ENCODE results near the gene PTCH1. TPM values are rescaled to one million over a fixed set of nuclear protein-coding genes. Genes with fewer than 3 reads are reported as not detected.

The PTCH1 gene
- total RNA-seq, 1 experiment from 2014 or later = 6.6 TPM

DNA sequence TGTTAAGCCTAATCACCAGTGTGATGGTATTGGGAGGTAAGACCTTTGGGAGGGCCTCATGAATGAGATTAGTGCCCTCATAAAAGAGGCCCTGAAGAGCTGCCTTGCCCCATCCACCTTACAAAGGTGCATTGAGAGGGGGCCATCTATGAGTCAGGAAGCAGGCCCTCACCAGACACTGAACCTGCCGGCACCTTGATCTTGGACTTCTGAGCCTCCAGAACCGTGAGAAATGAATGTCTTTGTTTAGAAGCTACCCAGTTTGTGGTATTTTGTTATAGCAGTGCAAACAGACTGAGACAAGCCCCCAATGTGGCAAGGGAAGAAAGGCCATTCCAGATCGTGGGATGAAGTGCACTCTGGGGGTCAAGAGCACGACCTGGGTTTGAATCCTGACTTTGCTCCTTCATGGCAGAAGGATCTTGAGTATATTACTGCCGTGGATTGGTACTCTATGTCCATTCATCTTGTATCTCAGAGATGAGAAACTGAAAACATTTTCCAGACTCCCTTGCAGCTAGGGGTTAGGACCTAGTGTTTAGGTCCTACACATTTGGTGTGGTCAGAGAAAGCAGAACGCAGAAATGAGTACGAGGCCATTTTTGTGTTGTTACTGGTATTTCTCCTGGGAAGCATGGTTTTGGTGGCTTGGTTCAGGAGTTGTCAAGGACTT lies 86.7 kb downstream of the PTCH1 start:
- Histone ChIP-seq H3K4me1 (ENCODE audit: control insufficient read depth, insufficient read depth, low read length) (no peaks in the 10 kb centered on the region), H3K27ac (ENCODE audit: low read length) (no peak overlapping the region), H3K4me3 (ENCODE audit: low read depth in 2 of 2, low read length in 2 of 2) (no peak overlapping the region), H3K9me3 (ENCODE audit: control insufficient read depth, insufficient read depth, low read depth, low read length) (no peaks in the 10 kb centered on the region; the same call in 1 of the 2 replicates), H3K27me3 (ENCODE audit: control insufficient read depth, insufficient read depth, low read length) (no peaks in the 10 kb centered on the region), H3K36me3 (ENCODE audit: control insufficient read depth, insufficient read depth, low read length) (peaks cover 2% of the 10 kb centered on the region; the same call in 1 of the 2 replicates)
- ChIA-PET POLR2A (no interaction called here), CTCF (no interaction called here)
- TF ChIP-seq, protein P1, sequence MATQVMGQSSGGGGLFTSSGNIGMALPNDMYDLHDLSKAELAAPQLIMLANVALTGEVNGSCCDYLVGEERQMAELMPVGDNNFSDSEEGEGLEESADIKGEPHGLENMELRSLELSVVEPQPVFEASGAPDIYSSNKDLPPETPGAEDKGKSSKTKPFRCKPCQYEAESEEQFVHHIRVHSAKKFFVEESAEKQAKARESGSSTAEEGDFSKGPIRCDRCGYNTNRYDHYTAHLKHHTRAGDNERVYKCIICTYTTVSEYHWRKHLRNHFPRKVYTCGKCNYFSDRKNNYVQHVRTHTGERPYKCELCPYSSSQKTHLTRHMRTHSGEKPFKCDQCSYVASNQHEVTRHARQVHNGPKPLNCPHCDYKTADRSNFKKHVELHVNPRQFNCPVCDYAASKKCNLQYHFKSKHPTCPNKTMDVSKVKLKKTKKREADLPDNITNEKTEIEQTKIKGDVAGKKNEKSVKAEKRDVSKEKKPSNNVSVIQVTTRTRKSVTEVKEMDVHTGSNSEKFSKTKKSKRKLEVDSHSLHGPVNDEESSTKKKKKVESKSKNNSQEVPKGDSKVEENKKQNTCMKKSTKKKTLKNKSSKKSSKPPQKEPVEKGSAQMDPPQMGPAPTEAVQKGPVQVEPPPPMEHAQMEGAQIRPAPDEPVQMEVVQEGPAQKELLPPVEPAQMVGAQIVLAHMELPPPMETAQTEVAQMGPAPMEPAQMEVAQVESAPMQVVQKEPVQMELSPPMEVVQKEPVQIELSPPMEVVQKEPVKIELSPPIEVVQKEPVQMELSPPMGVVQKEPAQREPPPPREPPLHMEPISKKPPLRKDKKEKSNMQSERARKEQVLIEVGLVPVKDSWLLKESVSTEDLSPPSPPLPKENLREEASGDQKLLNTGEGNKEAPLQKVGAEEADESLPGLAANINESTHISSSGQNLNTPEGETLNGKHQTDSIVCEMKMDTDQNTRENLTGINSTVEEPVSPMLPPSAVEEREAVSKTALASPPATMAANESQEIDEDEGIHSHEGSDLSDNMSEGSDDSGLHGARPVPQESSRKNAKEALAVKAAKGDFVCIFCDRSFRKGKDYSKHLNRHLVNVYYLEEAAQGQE (IDR thresholded peaks at IDR 0.05; ENCODE audit: insufficient read depth in 1 of 2, low read depth in 2 of 2, low read length in 1 of 2) = no peak
- no peak for TF ChIP-seq SIN3A (IDR thresholded peaks at IDR 0.05; ENCODE audit: borderline replicate concordance, insufficient read depth, low read depth, low read length)
- TF ChIP-seq POLR2AphosphoS5 (IDR thresholded peaks at IDR 0.05; ENCODE audit: low read depth, low read length) = no peak
- TF ChIP-seq TCF7L2 (IDR thresholded peaks at IDR 0.05; ENCODE audit: low read depth, low read length) = no peak
- TF ChIP-seq, protein P2, sequence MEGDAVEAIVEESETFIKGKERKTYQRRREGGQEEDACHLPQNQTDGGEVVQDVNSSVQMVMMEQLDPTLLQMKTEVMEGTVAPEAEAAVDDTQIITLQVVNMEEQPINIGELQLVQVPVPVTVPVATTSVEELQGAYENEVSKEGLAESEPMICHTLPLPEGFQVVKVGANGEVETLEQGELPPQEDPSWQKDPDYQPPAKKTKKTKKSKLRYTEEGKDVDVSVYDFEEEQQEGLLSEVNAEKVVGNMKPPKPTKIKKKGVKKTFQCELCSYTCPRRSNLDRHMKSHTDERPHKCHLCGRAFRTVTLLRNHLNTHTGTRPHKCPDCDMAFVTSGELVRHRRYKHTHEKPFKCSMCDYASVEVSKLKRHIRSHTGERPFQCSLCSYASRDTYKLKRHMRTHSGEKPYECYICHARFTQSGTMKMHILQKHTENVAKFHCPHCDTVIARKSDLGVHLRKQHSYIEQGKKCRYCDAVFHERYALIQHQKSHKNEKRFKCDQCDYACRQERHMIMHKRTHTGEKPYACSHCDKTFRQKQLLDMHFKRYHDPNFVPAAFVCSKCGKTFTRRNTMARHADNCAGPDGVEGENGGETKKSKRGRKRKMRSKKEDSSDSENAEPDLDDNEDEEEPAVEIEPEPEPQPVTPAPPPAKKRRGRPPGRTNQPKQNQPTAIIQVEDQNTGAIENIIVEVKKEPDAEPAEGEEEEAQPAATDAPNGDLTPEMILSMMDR (IDR thresholded peaks at IDR 0.05) = no peak
- DNase-seq (ENCODE audit: low read depth, low spot score) (no peak), ATAC-seq (no peak)
- intact Hi-C loops (cut with micrococcal nuclease; ENCODE audit: unreplicated experiment) = no loop called here
- in situ Hi-C loops (cut with HindIII; ENCODE audit: low pct_unique_long_range_greater_than_20kb, low sequenced_read_pairs) = no loop called here
- BruUV-seq (replicated peaks) = no TSS peak

DNA sequence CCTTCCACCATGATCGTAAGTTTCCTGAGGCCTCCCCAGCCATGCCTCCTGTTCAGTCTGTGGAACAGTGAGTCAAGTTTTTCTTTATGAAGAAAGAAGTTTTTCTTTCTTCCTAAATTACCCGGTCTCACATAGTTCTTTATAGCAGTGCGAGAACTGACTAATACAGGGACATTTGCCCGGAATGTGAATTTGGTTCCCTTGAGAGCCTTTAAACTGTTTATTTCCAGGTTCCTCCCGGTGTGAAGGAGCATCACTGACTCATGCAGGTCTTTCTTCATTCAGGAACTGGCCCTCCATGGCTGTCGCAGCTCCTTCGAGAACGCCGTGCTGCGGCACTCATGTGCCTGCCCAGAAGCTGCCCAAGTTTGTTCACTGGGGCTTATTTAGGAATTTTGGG lies 87.7 kb downstream of the PTCH1 start:
- Histone ChIP-seq H3K27me3 (ENCODE audit: control insufficient read depth, insufficient read depth, low read length) (no peaks in the 10 kb centered on the region), H3K4me1 (ENCODE audit: control insufficient read depth, insufficient read depth, low read length) (no peaks in the 10 kb centered on the region), H3K36me3 (ENCODE audit: control insufficient read depth, insufficient read depth, low read length) (peaks cover 2% of the 10 kb centered on the region; the same call in 1 of the 2 replicates), H3K4me3 (ENCODE audit: low read depth in 2 of 2, low read length in 2 of 2) (no peak overlapping the region), H3K9me3 (ENCODE audit: control insufficient read depth, insufficient read depth, low read depth, low read length) (no peaks in the 10 kb centered on the region; the same call in 1 of the 2 replicates), H3K27ac (ENCODE audit: low read length) (no peak overlapping the region)
- ChIA-PET CTCF (no interaction called here), POLR2A (no interaction called here)
- TF ChIP-seq, protein P1 (IDR thresholded peaks at IDR 0.05; ENCODE audit: insufficient read depth in 1 of 2, low read depth in 2 of 2, low read length in 1 of 2) = no peak
- TF ChIP-seq, protein P2 (IDR thresholded peaks at IDR 0.05) = no peak
- TF ChIP-seq SIN3A (IDR thresholded peaks at IDR 0.05; ENCODE audit: borderline replicate concordance, insufficient read depth, low read depth, low read length) (no peak), TCF7L2 (IDR thresholded peaks at IDR 0.05; ENCODE audit: low read depth, low read length) (no peak), POLR2AphosphoS5 (IDR thresholded peaks at IDR 0.05; ENCODE audit: low read depth, low read length) (no peak)
- no peak for DNase-seq (ENCODE audit: low read depth, low spot score)
- intact Hi-C loops (cut with micrococcal nuclease; ENCODE audit: unreplicated experiment) (no loop called here), in situ Hi-C loops (cut with HindIII; ENCODE audit: low pct_unique_long_range_greater_than_20kb, low sequenced_read_pairs) (no loop called here)
- BruUV-seq (replicated peaks) = no TSS peak
- ATAC-seq = no peak

All from Panc1 (cell line).